Measurements from ENCODE around the gene LAG3.

The LAG3 gene

GRCh38 chr12:6780573-6780972, 8.3 kb downstream of the LAG3 start:
- peaks cover 21% of the 10 kb centered on the region for H3K27me3 ChIP-seq (ENCODE audit: control insufficient read depth, low read length)
- H3K36me3 ChIP-seq (ENCODE audit: control insufficient read depth, low read length), result no peaks in the 10 kb centered on the region
- H3K4me3 ChIP-seq (ENCODE audit: low read length), result no peak overlapping the region
- TF ChIP-seq CTCF (IDR thresholded peaks at IDR 0.05; ENCODE audit: low read depth, low read length, poor library complexity, severe bottlenecking), result no peak
- TF ChIP-seq EZH2phosphoT487 (IDR thresholded peaks at IDR 0.05; ENCODE audit: borderline replicate concordance, low read length), result no peak
- H3K4me2 ChIP-seq (ENCODE audit: low read length), result no peak overlapping the region
- H3K79me2 ChIP-seq (ENCODE audit: control insufficient read depth, low read length), result no peaks in the 10 kb centered on the region
- no peaks in the 10 kb centered on the region for H3K9me3 ChIP-seq (ENCODE audit: control insufficient read depth, insufficient read depth, low read length)
- no peak overlapping the region for H3K27ac ChIP-seq (ENCODE audit: low read depth, low read length)
- H3F3A ChIP-seq (ENCODE audit: control insufficient read depth, insufficient read depth), result 0 out of 2 replicates have a peak, but pooled peaks cover 3% of the 10 kb centered on the region
- no peaks in the 10 kb centered on the region for H4K20me1 ChIP-seq (ENCODE audit: control insufficient read depth, insufficient read depth, low read depth, low read length)
- H3K9me2 ChIP-seq (replicated peaks; ENCODE audit: control insufficient read depth, low read length), result no peaks in the 10 kb centered on the region
- H3K4me1 ChIP-seq (ENCODE audit: control insufficient read depth, low read length), result peaks cover 16% of the 10 kb centered on the region

- Histone ChIP-seq H3K36me3 (ENCODE audit: control insufficient read depth, low read length) (no peaks in the 10 kb centered on the region), H3K79me2 (ENCODE audit: control insufficient read depth, low read length) (no peaks in the 10 kb centered on the region), H3K9me3 (ENCODE audit: control insufficient read depth, insufficient read depth, low read length) (no peaks in the 10 kb centered on the region), H4K20me1 (ENCODE audit: control insufficient read depth, insufficient read depth, low read depth, low read length) (no peaks in the 10 kb centered on the region), H3K4me3 (ENCODE audit: low read length) (no peak overlapping the region), H3K9me2 (replicated peaks; ENCODE audit: control insufficient read depth, low read length) (no peaks in the 10 kb centered on the region), H3K4me2 (ENCODE audit: low read length) (no peak overlapping the region), H3K27ac (ENCODE audit: low read depth, low read length) (no peak overlapping the region), H3F3A (ENCODE audit: control insufficient read depth, insufficient read depth) (0 out of 2 replicates have a peak, but pooled peaks cover 3% of the 10 kb centered on the region), H3K4me1 (ENCODE audit: control insufficient read depth, low read length) (peaks cover 16% of the 10 kb centered on the region), H3K27me3 (ENCODE audit: control insufficient read depth, low read length) (peaks cover 13% of the 10 kb centered on the region)
- TF ChIP-seq EZH2phosphoT487 (IDR thresholded peaks at IDR 0.05; ENCODE audit: borderline replicate concordance, low read length) (no peak), CTCF (IDR thresholded peaks at IDR 0.05; ENCODE audit: low read depth, low read length, poor library complexity, severe bottlenecking) (no peak)
Observed at GRCh38 chr12:6782119-6782518, 9.8 kb downstream of the LAG3 start.

DNA sequence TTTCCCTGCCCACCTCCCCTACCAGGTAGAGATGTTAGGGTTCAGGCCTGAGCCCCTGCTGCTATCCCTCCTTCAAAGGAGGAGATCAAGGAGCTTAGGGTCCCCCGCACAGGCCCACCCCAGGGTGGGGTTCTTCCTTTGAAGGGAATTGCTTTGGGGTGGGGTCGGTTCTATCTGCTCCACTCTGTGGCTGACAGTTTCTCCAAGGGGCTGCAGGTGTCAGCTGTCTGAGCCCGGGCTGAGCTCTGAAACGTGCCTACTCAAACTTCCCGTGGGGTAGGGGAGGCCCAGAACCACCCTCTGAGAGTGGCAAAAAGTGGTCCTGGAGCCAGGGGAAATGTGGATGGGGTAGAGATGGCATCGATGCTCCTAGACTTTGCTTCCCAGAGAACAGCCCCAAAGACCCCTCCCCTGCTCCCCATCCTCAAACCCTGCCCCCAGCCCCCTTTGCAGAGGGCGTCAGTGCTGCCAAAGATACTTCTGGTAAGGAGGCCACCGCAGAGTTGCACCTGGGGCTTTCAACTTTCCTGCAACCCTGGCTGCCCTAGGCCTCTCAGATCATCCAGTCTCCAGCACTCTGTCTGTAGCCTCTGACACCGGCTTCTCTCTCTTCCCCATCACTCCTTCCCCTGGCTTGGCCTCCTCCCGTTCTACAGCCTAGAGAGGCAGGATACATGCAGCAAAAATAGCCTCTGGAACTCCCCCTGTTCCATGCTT, 10.7 kb downstream of the LAG3 start:
- H3K27me3 ChIP-seq (ENCODE audit: control insufficient read depth, low read length), result peaks cover 5% of the 10 kb centered on the region; the same call in 1 of the 2 replicates
- H3K9me2 ChIP-seq (replicated peaks; ENCODE audit: control insufficient read depth, low read length), result no peaks in the 10 kb centered on the region
- H4K20me1 ChIP-seq (ENCODE audit: control insufficient read depth, insufficient read depth, low read depth, low read length), result no peaks in the 10 kb centered on the region
- 0 out of 2 replicates have a peak, but pooled peaks cover 3% of the 10 kb centered on the region for H3F3A ChIP-seq (ENCODE audit: control insufficient read depth, insufficient read depth)
- H3K4me2 ChIP-seq (ENCODE audit: low read length), result no peak overlapping the region
- no peaks in the 10 kb centered on the region for H3K79me2 ChIP-seq (ENCODE audit: control insufficient read depth, low read length)
- H3K36me3 ChIP-seq (ENCODE audit: control insufficient read depth, low read length), result no peaks in the 10 kb centered on the region
- no peak overlapping the region for H3K4me3 ChIP-seq (ENCODE audit: low read length)
- H3K4me1 ChIP-seq (ENCODE audit: control insufficient read depth, low read length), result peaks cover 13% of the 10 kb centered on the region
- no peaks in the 10 kb centered on the region for H3K9me3 ChIP-seq (ENCODE audit: control insufficient read depth, insufficient read depth, low read length)
- TF ChIP-seq CTCF (IDR thresholded peaks at IDR 0.05; ENCODE audit: low read depth, low read length, poor library complexity, severe bottlenecking) (no peak), EZH2phosphoT487 (IDR thresholded peaks at IDR 0.05; ENCODE audit: borderline replicate concordance, low read length) (no peak)
- no peak overlapping the region for H3K27ac ChIP-seq (ENCODE audit: low read depth, low read length)

All from DOHH2 (cell line).